Measurements from ENCODE around the gene MOSMO. TPM values are rescaled to one million over a fixed set of nuclear protein-coding genes. Genes with fewer than 3 reads are reported as not detected.
"Not testable (repeated sequence)": the region's sequence is repeated elsewhere in the genome, so short reads cannot be mapped to it uniquely, and the experiment has no call there.

Gene MOSMO
- total RNA-seq, 1 donor, result 26.5 TPM

GRCh38 chr16:22018559-22018958, 10.6 kb downstream of the MOSMO start:
- no peak for TF ChIP-seq CTCF (IDR thresholded peaks at IDR 0.05; ENCODE audit: insufficient read depth, low read length)
- H3K4me3 ChIP-seq (ENCODE audit: low read depth, low read length), result no peak overlapping the region
- DNase-seq (ENCODE audit: low read depth), result no peak

GRCh38 chr16:22022151-22022550, 14.2 kb downstream of the MOSMO start:
- H3K4me3 ChIP-seq (ENCODE audit: low read depth, low read length), result no peak overlapping the region
- DNase-seq (ENCODE audit: low read depth), result no peak
- TF ChIP-seq CTCF (IDR thresholded peaks at IDR 0.05; ENCODE audit: insufficient read depth, low read length), result no peak

- no peak for TF ChIP-seq CTCF (IDR thresholded peaks at IDR 0.05; ENCODE audit: insufficient read depth, low read length)
- no peak overlapping the region for H3K4me3 ChIP-seq (ENCODE audit: low read depth, low read length)
- DNase-seq (ENCODE audit: low read depth), result no peak
Observed at GRCh38 chr16:22023505-22023904, 15.6 kb downstream of the MOSMO start.

GRCh38 chr16:22024785-22025184, 16.9 kb downstream of the MOSMO start:
- not testable (repeated sequence) for H3K4me3 ChIP-seq (ENCODE audit: low read depth, low read length); DNase-seq (ENCODE audit: low read depth)

- H3K4me3 ChIP-seq (ENCODE audit: low read depth, low read length), result no peak overlapping the region
- DNase-seq (ENCODE audit: low read depth), result no peak
- TF ChIP-seq CTCF (IDR thresholded peaks at IDR 0.05; ENCODE audit: insufficient read depth, low read length), result no peak
Observed at GRCh38 chr16:22027633-22028032, 19.7 kb downstream of the MOSMO start.

- DNase-seq (ENCODE audit: low read depth), result no peak
- no peak for TF ChIP-seq CTCF (IDR thresholded peaks at IDR 0.05; ENCODE audit: insufficient read depth, low read length)
- no peak overlapping the region for H3K4me3 ChIP-seq (ENCODE audit: low read depth, low read length)
Observed at GRCh38 chr16:22029632-22030031, 21.7 kb downstream of the MOSMO start.

GRCh38 chr16:22030087-22030812, 22.3 kb downstream of the MOSMO start:
- TF ChIP-seq CTCF (IDR thresholded peaks at IDR 0.05; ENCODE audit: insufficient read depth, low read length), result no peak
- DNase-seq (ENCODE audit: low read depth), result no peak
- no peak overlapping the region for H3K4me3 ChIP-seq (ENCODE audit: low read depth, low read length)

Measured in fibroblast of the aortic adventitia (primary cell).